ENCODE results near the gene ZSWIM5.

The ZSWIM5 gene

GRCh38 chr1:45014321-45015028 lies 191.9 kb downstream of the ZSWIM5 start:
- TF ChIP-seq CTCF (IDR thresholded peaks at IDR 0.05; ENCODE audit: insufficient read depth, low read length, missing control alignments): peak; percentile 86
- CTCF ChIA-PET: interaction anchor here (0.6 to 12.9 kb wide), 65 partner anchors 10 to 576 kb away, joined by 3 to 950 read pairs (median 4); partner anchors contain the start of genes BTBD19, EIF2B3, MUTYH and PLK3
- POLR2A ChIA-PET: interaction anchor here (0.8 to 1.4 kb wide), 3 partner anchors 28 to 478 kb away, joined by 3 to 4 read pairs (median 3); partner anchors contain the start of gene EIF2B3

GRCh38 chr1:45013551-45014209 lies 192.7 kb downstream of the ZSWIM5 start:
- ChIA-PET POLR2A (interaction anchor here (1.3 to 3.7 kb wide), 3 partner anchors 27 to 290 kb away, joined by 3 to 17 read pairs (median 4); partner anchors contain the start of gene EIF2B3), CTCF (interaction anchor here (0.6 to 12.9 kb wide), 58 partner anchors 9 to 557 kb away, joined by 3 to 950 read pairs (median 4); partner anchors contain the start of genes BTBD19, EIF2B3, MUTYH and PLK3)
- TF ChIP-seq CTCF (IDR thresholded peaks at IDR 0.05; ENCODE audit: insufficient read depth, low read length, missing control alignments): no peak
- peak overlapping the region; percentile 12; the same call in 1 of the 2 replicates for H3K4me3 ChIP-seq (ENCODE audit: low read depth, low read length)
- DNase-seq (ENCODE audit: low read depth, low spot score): no peak

More at GRCh38 chr1:45014321-45015028, 191.9 kb downstream of the ZSWIM5 start:
- peak; percentile 50 for DNase-seq (ENCODE audit: low read depth, low spot score)
- H3K4me3 ChIP-seq (ENCODE audit: low read depth, low read length): peak overlapping the region; percentile 25

DNA sequence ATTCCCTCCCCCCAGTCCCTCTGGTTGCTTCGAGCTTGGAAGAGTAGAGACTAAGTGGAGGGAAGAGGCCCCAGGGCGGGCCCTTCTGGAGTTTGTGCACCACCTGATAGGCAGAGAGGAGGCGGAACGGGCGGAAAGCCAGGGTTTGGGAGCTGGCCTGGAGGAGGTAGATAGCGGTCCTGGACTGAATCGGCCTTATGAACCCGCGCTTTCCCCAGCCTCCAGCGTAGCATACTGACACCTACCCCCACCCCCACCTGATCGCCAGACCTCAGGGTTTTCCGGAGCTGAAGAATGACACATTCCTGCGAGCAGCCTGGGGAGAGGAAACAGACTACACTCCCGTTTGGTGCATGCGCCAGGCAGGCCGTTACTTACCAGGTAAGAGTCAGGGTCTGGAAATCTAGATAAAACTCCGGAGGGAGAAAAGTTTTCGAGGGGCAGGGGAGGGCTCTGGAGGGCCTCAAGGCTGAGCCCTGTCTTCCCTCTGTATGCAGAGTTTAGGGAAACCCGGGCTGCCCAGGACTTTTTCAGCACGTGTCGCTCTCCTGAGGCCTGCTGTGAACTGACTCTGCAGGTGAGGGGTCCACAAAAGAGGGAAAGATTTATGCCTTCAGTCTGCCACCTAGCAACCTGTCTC lies 193.6 kb downstream of the ZSWIM5 start:
- ChIA-PET POLR2A (interaction anchor here (0.6 to 3.8 kb wide), 16 partner anchors 27 to 1290 kb away, joined by 3 to 24 read pairs (median 6); partner anchors contain the start of genes EIF2B3, MUTYH, PLK3 and PRDX1), CTCF (interaction anchor here (0.7 to 12.9 kb wide), 19 partner anchors 8 to 489 kb away, joined by 3 to 950 read pairs (median 5); partner anchors contain the start of genes EIF2B3, MUTYH, PLK3 and TESK2)
- no peak for DNase-seq (ENCODE audit: low read depth, low spot score)
- TF ChIP-seq CTCF (IDR thresholded peaks at IDR 0.05; ENCODE audit: insufficient read depth, low read length, missing control alignments): no peak
- H3K4me3 ChIP-seq (ENCODE audit: low read depth, low read length): peak overlapping the region; percentile 81

- DNase-seq (ENCODE audit: low read depth, low spot score): peak; percentile 75
- ChIA-PET CTCF (interaction anchor here (0.7 to 12.9 kb wide), 16 partner anchors 9 to 484 kb away, joined by 3 to 950 read pairs (median 5); partner anchors contain the start of genes EIF2B3, MUTYH, PLK3 and TESK2), POLR2A (interaction anchor here (0.5 to 3.8 kb wide), 22 partner anchors 20 to 1291 kb away, joined by 3 to 24 read pairs (median 4); partner anchors contain the start of genes EIF2B3, MUTYH, PLK3 and PRDX1)
- peak within 1 kb of the TSS; percentile 84 for H3K4me3 ChIP-seq (ENCODE audit: low read depth, low read length)
- TF ChIP-seq CTCF (IDR thresholded peaks at IDR 0.05; ENCODE audit: insufficient read depth, low read length, missing control alignments): no peak
Observed at GRCh38 chr1:45011837-45012638, 194.4 kb downstream of the ZSWIM5 start, which contains the start of gene UROD. TSS of gene UROD (plus strand) at chr1:45012254. CDS start at chr1:45012266, 12 bp downstream.
